Activated naive CD4-positive, alpha-beta T cell treated with anti-CD3 and anti-CD28 coated beads for 36 hours (primary cell): ENCODE measurements around the gene AMBRA1. TPM values are rescaled to one million over a fixed set of nuclear protein-coding genes. Genes with fewer than 3 reads are reported as not detected.
A peak's percentile ranks its signal among the peaks of the same experiment; 100 is the strongest.

ENCODE experiments used
- CTCF ChIA-PET: fragments of 350-600 bp; sonication (Branson Sonifier 250); formaldehyde crosslinking; loops from one replicate; lab custom pipeline; 2021; ENCODE audit warnings: antibody characterized with exemption; lab: Charles Lee
- DNase-seq: peaks from one replicate; pipeline ENCODE4 v3.0.0-alpha.2; 2020
- H3K27ac Mint-ChIP-seq: one replicate; pipeline ENCODE4 v1.8.0; 2021; ENCODE audit warnings: mild to moderate bottlenecking, mixed read lengths
- H3K27me3 Mint-ChIP-seq: one replicate; pipeline ENCODE4 v1.8.0; 2021; ENCODE audit warnings: low read depth, mixed read lengths
- H3K36me3 Mint-ChIP-seq: one replicate; pipeline ENCODE4 v1.8.0; 2021; ENCODE audit warnings: low read depth, mixed read lengths
- H3K4me1 Mint-ChIP-seq: one replicate; pipeline ENCODE4 v1.8.0; 2021; ENCODE audit warnings: low read depth, mixed read lengths
- H3K4me3 Mint-ChIP-seq: one replicate; pipeline ENCODE4 v1.8.0; 2021; ENCODE audit warnings: mild to moderate bottlenecking, moderate library complexity, mixed read lengths
- H3K9me3 Mint-ChIP-seq: one replicate; pipeline ENCODE4 v1.8.0; 2021; ENCODE audit warnings: mixed read lengths
- intact Hi-C: fragments of 100-400 bp; cut with micrococcal nuclease; formaldehyde crosslinking; loops from one replicate; pipeline ENCODE4 v1.15.1; 2023
- total RNA-seq, 2 experiments: library from RNA; stranded (reverse); gene quantifications; one replicate each; pipeline ENCODE4 v1.2.3, GENCODE V29; 2021

The AMBRA1 gene
- total RNA-seq, 2 experiments from 2014 or later, result 19.0 to 23.1 TPM

- peaks cover 11% of the 10 kb centered on the region for H3K36me3 Mint-ChIP-seq
- no peak for DNase-seq
- intact Hi-C loops, result no loop called here
- no peaks in the 10 kb centered on the region for H3K9me3 Mint-ChIP-seq
- no peak overlapping the region for H3K4me3 Mint-ChIP-seq
- no peaks in the 10 kb centered on the region for H3K27me3 Mint-ChIP-seq
- CTCF ChIA-PET, result interaction anchor here (1.2 kb wide), 1 partner anchor 14 kb away, joined by 3 read pairs; no protein-coding TSS in a partner anchor
- H3K4me1 Mint-ChIP-seq, result no peaks in the 10 kb centered on the region
- H3K27ac Mint-ChIP-seq, result no peak overlapping the region
Measured at GRCh38 chr11:46632502-46632901, 38.7 kb upstream of the AMBRA1 start.

GRCh38 chr11:46631676-46632075 is 37.9 kb upstream of the AMBRA1 start:
- Mint-ChIP-seq H3K27ac (no peak overlapping the region), H3K4me1 (no peaks in the 10 kb centered on the region), H3K9me3 (no peaks in the 10 kb centered on the region), H3K4me3 (no peak overlapping the region), H3K36me3 (peaks cover 12% of the 10 kb centered on the region), H3K27me3 (no peaks in the 10 kb centered on the region)
- CTCF ChIA-PET, result interaction anchor here (0.7 to 2.3 kb wide), 3 partner anchors 13 to 142 kb away, joined by 3 to 6 read pairs (median 5); no protein-coding TSS in a partner anchor
- DNase-seq, result no peak
- intact Hi-C loops, result no loop called here

GRCh38 chr11:46630237-46630636 is 36.4 kb upstream of the AMBRA1 start:
- H3K9me3 Mint-ChIP-seq, result no peaks in the 10 kb centered on the region
- no peaks in the 10 kb centered on the region for H3K27me3 Mint-ChIP-seq
- intact Hi-C loops, result no loop called here
- CTCF ChIA-PET, result interaction anchor here (0.6 to 2.3 kb wide), 4 partner anchors 12 to 140 kb away, joined by 3 to 6 read pairs (median 5); no protein-coding TSS in a partner anchor
- peaks cover 1% of the 10 kb centered on the region for H3K4me1 Mint-ChIP-seq
- H3K27ac Mint-ChIP-seq, result no peak overlapping the region
- peaks cover 18% of the 10 kb centered on the region for H3K36me3 Mint-ChIP-seq
- no peak overlapping the region for H3K4me3 Mint-ChIP-seq
- no peak for DNase-seq

GRCh38 chr11:46628961-46629360 is 35.1 kb upstream of the AMBRA1 start:
- no peaks in the 10 kb centered on the region for H3K27me3 Mint-ChIP-seq
- peaks cover 21% of the 10 kb centered on the region for H3K36me3 Mint-ChIP-seq
- H3K27ac Mint-ChIP-seq, result no peak overlapping the region
- no peaks in the 10 kb centered on the region for H3K9me3 Mint-ChIP-seq
- DNase-seq, result no peak
- H3K4me3 Mint-ChIP-seq, result no peak overlapping the region
- CTCF ChIA-PET, result interaction anchor here (0.7 kb wide), 1 partner anchor 907 kb away, joined by 4 read pairs; no protein-coding TSS in a partner anchor
- intact Hi-C loops, result no loop called here
- peaks cover 2% of the 10 kb centered on the region for H3K4me1 Mint-ChIP-seq

GRCh38 chr11:46625406-46625805 is 31.6 kb upstream of the AMBRA1 start:
- CTCF ChIA-PET, result interaction anchor here (0.6 kb wide), 1 partner anchor 291 kb away, joined by 3 read pairs; no protein-coding TSS in a partner anchor
- Mint-ChIP-seq H3K9me3 (no peaks in the 10 kb centered on the region), H3K27me3 (no peaks in the 10 kb centered on the region), H3K4me3 (no peak overlapping the region), H3K4me1 (peaks cover 16% of the 10 kb centered on the region), H3K36me3 (peaks cover 18% of the 10 kb centered on the region), H3K27ac (no peak overlapping the region)
- DNase-seq, result no peak
- intact Hi-C loops, result no loop called here

- no peak overlapping the region for H3K27ac Mint-ChIP-seq
- no peaks in the 10 kb centered on the region for H3K9me3 Mint-ChIP-seq
- CTCF ChIA-PET, result interaction anchor here (0.6 to 2.6 kb wide), 17 partner anchors 11 to 318 kb away, joined by 3 to 16 read pairs (median 5); partner anchors contain the start of genes AMBRA1 and CSTPP1
- H3K27me3 Mint-ChIP-seq, result no peaks in the 10 kb centered on the region
- peaks cover 5% of the 10 kb centered on the region for H3K36me3 Mint-ChIP-seq
- DNase-seq, result no peak
- H3K4me3 Mint-ChIP-seq, result no peak overlapping the region
- H3K4me1 Mint-ChIP-seq, result peaks cover 43% of the 10 kb centered on the region
- intact Hi-C loops, result loop anchor here (5.0 to 10.0 kb wide), 3 partner anchors 82 to 774 kb away; partner anchors contain the start of genes CRY2 and PHF21A
Measured at GRCh38 chr11:46618837-46619236, 25.0 kb upstream of the AMBRA1 start.

GRCh38 chr11:46617972-46618314 is 24.1 kb upstream of the AMBRA1 start:
- Mint-ChIP-seq H3K27me3 (no peaks in the 10 kb centered on the region), H3K4me3 (peak overlapping the region; percentile 89), H3K27ac (peak overlapping the region; percentile 99), H3K36me3 (peaks cover 5% of the 10 kb centered on the region), H3K4me1 (peaks cover 43% of the 10 kb centered on the region), H3K9me3 (no peaks in the 10 kb centered on the region)
- CTCF ChIA-PET, result interaction anchor here (0.6 to 2.6 kb wide), 19 partner anchors 11 to 373 kb away, joined by 3 to 16 read pairs (median 5); partner anchors contain the start of genes AMBRA1 and CSTPP1
- intact Hi-C loops, result loop anchor here (1.0 to 10.0 kb wide), 15 partner anchors 24 to 773 kb away; partner anchors contain the start of genes AMBRA1, ARHGAP1, CKAP5 and CRY2
- no peak for DNase-seq

GRCh38 chr11:46617134-46617971 is 23.5 kb upstream of the AMBRA1 start, which contains the start of the genes ATG13 and HARBI1:
Gene ATG13 (plus strand): TSS chr11:46617553. CDS start chr11:46644292, 26,739 bp downstream.
Gene HARBI1 (minus strand): TSS chr11:46617227. CDS start chr11:46616237, 990 bp downstream.
- no peaks in the 10 kb centered on the region for H3K9me3 Mint-ChIP-seq
- H3K4me1 Mint-ChIP-seq, result peaks cover 40% of the 10 kb centered on the region
- H3K27me3 Mint-ChIP-seq, result no peaks in the 10 kb centered on the region
- CTCF ChIA-PET, result interaction anchor here (0.6 to 2.6 kb wide), 15 partner anchors 10 to 394 kb away, joined by 3 to 16 read pairs (median 5); partner anchors contain the start of gene AMBRA1
- intact Hi-C loops, result loop anchor here (1.0 to 10.0 kb wide), 15 partner anchors 23 to 773 kb away; partner anchors contain the start of genes AMBRA1, ARHGAP1, CKAP5 and CRY2
- H3K4me3 Mint-ChIP-seq, result peak within 1 kb of the TSS; percentile 89
- peak within 1 kb of the TSS; percentile 99 for H3K27ac Mint-ChIP-seq
- DNase-seq, result peak; percentile 92
- peaks cover 2% of the 10 kb centered on the region for H3K36me3 Mint-ChIP-seq

GRCh38 chr11:46616551-46617133 is 22.8 kb upstream of the AMBRA1 start:
- CTCF ChIA-PET, result interaction anchor here (0.7 to 2.6 kb wide), 9 partner anchors 23 to 394 kb away, joined by 3 to 16 read pairs (median 4); partner anchors contain the start of gene AMBRA1
- H3K4me3 Mint-ChIP-seq, result peak overlapping the region; percentile 89
- peak overlapping the region; percentile 99 for H3K27ac Mint-ChIP-seq
- H3K9me3 Mint-ChIP-seq, result no peaks in the 10 kb centered on the region
- H3K36me3 Mint-ChIP-seq, result no peaks in the 10 kb centered on the region
- DNase-seq, result no peak
- H3K27me3 Mint-ChIP-seq, result no peaks in the 10 kb centered on the region
- intact Hi-C loops, result loop anchor here (1.0 to 10.0 kb wide), 15 partner anchors 22 to 772 kb away; partner anchors contain the start of genes AMBRA1, ARHGAP1, CKAP5 and CRY2
- H3K4me1 Mint-ChIP-seq, result peaks cover 39% of the 10 kb centered on the region

GRCh38 chr11:46615756-46616155 is 21.9 kb upstream of the AMBRA1 start:
- intact Hi-C loops, result loop anchor here (2.0 to 10.0 kb wide), 5 partner anchors 78 to 771 kb away; partner anchors contain the start of genes CKAP5, CRY2 and PHF21A
- CTCF ChIA-PET, result interaction anchor here (0.9 to 1.3 kb wide), 5 partner anchors 8 to 289 kb away, joined by 3 to 5 read pairs (median 3); partner anchors contain the start of gene AMBRA1
- DNase-seq, result no peak
- Mint-ChIP-seq H3K36me3 (no peaks in the 10 kb centered on the region), H3K27ac (no peak overlapping the region), H3K9me3 (no peaks in the 10 kb centered on the region), H3K4me3 (peak overlapping the region; percentile 89), H3K27me3 (no peaks in the 10 kb centered on the region), H3K4me1 (peaks cover 35% of the 10 kb centered on the region)

GRCh38 chr11:46612326-46612725 is 18.5 kb upstream of the AMBRA1 start:
- no peaks in the 10 kb centered on the region for H3K36me3 Mint-ChIP-seq
- H3K4me1 Mint-ChIP-seq, result peaks cover 14% of the 10 kb centered on the region
- H3K9me3 Mint-ChIP-seq, result no peaks in the 10 kb centered on the region
- no peaks in the 10 kb centered on the region for H3K27me3 Mint-ChIP-seq
- intact Hi-C loops, result loop anchor here (10.0 kb wide), 2 partner anchors 488 to 768 kb away; partner anchors contain the start of genes CRY2 and PHF21A
- no peak for DNase-seq
- CTCF ChIA-PET, result interaction anchor here (1.1 to 1.6 kb wide), 2 partner anchors 13 to 122 kb away, joined by 5 to 6 read pairs; no protein-coding TSS in a partner anchor
- no peak overlapping the region for H3K4me3 Mint-ChIP-seq
- H3K27ac Mint-ChIP-seq, result no peak overlapping the region
